ENCODE measurements around the gene RABGAP1L. TPM values are rescaled to one million over a fixed set of nuclear protein-coding genes. Genes with fewer than 3 reads are reported as not detected.

RABGAP1L gene
- total RNA-seq, 1 donor from 2014 or later: 69.2 TPM

GRCh38 chr1:174156437-174156836 lies 2.9 kb upstream of the RABGAP1L start:
- DNase-seq: no peak
- Histone ChIP-seq H3K27me3 (ENCODE audit: low read depth) (no peaks in the 10 kb centered on the region), H3K9me3 (replicated peaks) (no peaks in the 10 kb centered on the region), H3K27ac (replicated peaks) (no peak overlapping the region), H3K4me1 (peaks cover 33% of the 10 kb centered on the region), H3K4me3 (no peak overlapping the region), H3K36me3 (no peaks in the 10 kb centered on the region)
- intact Hi-C loops (cut with micrococcal nuclease): no loop called here
- no peak for TF ChIP-seq CTCF (IDR thresholded peaks at IDR 0.05; ENCODE audit: borderline replicate concordance)

DNA sequence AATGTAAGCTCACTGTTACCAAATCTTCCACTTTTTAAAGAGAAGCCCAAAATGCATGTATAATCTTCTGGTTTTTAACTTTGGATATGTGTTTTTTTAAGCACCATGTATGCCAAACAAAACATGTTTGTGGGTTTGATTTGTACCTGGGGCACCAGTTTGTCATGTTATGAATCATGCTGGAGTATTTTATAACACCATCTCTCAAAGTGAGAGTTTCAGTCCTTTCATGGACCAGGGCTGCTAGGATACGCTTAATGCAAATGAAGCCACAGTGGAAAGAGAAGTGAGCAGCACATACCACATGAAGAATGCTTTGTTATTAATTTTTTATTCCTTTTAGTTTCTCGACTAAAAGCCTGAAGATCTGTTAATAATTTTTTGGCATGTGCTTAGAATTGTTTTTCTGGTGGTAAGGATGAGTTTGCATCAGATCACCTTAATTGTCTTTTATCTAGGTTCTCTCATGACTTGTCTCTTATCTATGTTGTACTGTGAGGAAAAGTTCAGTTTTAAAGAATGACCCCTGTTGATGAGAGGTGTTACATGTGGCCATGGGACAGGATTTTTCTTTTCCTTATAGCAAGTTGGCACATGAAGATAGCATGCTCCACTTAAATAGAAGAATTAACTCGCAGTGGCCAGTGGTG lies 2.0 kb upstream of the RABGAP1L start:
- Histone ChIP-seq H3K27ac (replicated peaks) (no peak overlapping the region), H3K36me3 (no peaks in the 10 kb centered on the region), H3K9me3 (replicated peaks) (no peaks in the 10 kb centered on the region), H3K4me1 (peaks cover 41% of the 10 kb centered on the region), H3K27me3 (ENCODE audit: low read depth) (no peaks in the 10 kb centered on the region), H3K4me3 (no peak overlapping the region)
- no peak for DNase-seq
- TF ChIP-seq CTCF (IDR thresholded peaks at IDR 0.05; ENCODE audit: borderline replicate concordance): no peak
- intact Hi-C loops (cut with micrococcal nuclease): no loop called here

DNA sequence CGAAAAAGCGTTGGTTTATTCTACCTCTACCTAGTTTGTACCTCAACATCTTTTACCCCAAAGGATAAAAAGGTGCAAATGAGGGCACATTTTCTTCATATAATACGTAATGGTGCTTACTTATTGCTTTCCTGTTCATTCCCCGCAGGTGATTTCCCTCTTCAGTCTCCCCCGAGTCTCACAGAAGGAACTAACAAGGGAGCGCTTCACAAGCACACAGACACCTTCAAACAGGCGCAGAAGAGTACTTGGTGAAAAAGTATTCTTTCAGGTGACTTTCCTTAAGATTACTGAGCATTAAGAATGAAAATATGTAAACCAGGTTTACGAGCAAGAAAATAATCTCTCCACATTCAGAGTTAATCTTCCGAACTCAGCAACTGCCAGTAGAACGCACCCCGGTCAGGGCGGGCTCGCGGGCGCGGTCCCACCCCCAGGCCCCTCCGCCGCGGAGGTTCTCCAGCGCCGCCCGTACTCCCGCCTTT lies 511 bp upstream of the RABGAP1L start:
- Histone ChIP-seq H3K27ac (replicated peaks) (peak overlapping the region; percentile 97), H3K36me3 (no peaks in the 10 kb centered on the region), H3K4me3 (peak overlapping the region; percentile 99), H3K4me1 (peaks cover 50% of the 10 kb centered on the region), H3K27me3 (ENCODE audit: low read depth) (no peaks in the 10 kb centered on the region), H3K9me3 (replicated peaks) (no peaks in the 10 kb centered on the region)
- intact Hi-C loops (cut with micrococcal nuclease): no loop called here
- TF ChIP-seq CTCF (IDR thresholded peaks at IDR 0.05; ENCODE audit: borderline replicate concordance): no peak
- no peak for DNase-seq

DNA sequence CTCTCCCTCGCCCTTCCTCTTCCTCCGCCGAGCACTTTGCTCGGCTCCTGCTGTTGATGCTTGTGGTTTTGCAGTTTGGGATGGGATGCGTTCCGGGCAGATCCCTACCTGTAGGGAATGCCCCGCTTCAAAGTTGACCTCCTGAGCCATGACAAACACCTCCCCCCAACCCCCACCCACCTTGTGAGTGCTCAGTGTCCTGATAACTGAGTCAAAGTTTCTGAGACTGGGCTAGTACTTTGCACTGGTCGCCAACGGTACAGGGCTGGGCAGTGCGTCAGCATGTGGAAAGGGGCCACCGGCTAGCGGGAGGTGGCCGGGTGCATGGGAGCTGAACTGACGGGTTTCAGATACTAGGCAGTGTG lies 771 bp downstream of the RABGAP1L start:
- H3K27me3 ChIP-seq (ENCODE audit: low read depth): no peaks in the 10 kb centered on the region
- intact Hi-C loops (cut with micrococcal nuclease): no loop called here
- peak overlapping the region; percentile 99 for H3K4me3 ChIP-seq
- H3K27ac ChIP-seq (replicated peaks): peak overlapping the region; percentile 97
- peak; percentile 56 for DNase-seq
- TF ChIP-seq CTCF (IDR thresholded peaks at IDR 0.05; ENCODE audit: borderline replicate concordance): no peak
- no peaks in the 10 kb centered on the region for H3K36me3 ChIP-seq
- H3K9me3 ChIP-seq (replicated peaks): no peaks in the 10 kb centered on the region
- H3K4me1 ChIP-seq: peaks cover 60% of the 10 kb centered on the region

DNA sequence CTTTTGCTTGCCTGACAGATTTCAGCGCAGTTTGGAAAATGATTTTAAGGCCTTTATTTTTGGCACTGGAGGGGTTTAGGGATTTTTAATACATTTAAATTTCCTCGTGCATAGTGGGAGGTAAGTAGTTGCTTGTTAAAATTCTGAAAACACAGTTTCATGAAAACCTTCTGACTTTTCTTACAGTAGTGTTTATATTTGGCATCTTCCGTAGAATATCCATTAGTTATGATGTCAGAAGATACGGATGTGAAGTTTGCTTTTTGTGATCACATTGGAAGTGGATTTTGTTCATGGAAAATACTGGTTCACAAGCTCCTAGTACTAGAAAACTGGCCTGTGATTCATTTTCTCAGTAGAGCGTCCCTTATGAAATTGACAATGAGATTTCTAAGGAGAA lies 1.3 kb downstream of the RABGAP1L start:
- no peaks in the 10 kb centered on the region for H3K36me3 ChIP-seq
- H3K27ac ChIP-seq (replicated peaks): peak overlapping the region; percentile 97
- peak overlapping the region; percentile 99 for H3K4me3 ChIP-seq
- intact Hi-C loops (cut with micrococcal nuclease): no loop called here
- no peaks in the 10 kb centered on the region for H3K9me3 ChIP-seq (replicated peaks)
- DNase-seq: no peak
- TF ChIP-seq CTCF (IDR thresholded peaks at IDR 0.05; ENCODE audit: borderline replicate concordance): no peak
- peaks cover 66% of the 10 kb centered on the region for H3K4me1 ChIP-seq
- H3K27me3 ChIP-seq (ENCODE audit: low read depth): no peaks in the 10 kb centered on the region
